ENCODE results near the gene ZNF700. TPM values are rescaled to one million over a fixed set of nuclear protein-coding genes. Genes with fewer than 3 reads are reported as not detected.

ZNF700 gene
- total and polyA plus RNA-seq, 9 of the 15 experiments (the other 6 are each of a cell fraction or from before 2014, with no cell fraction given) = 10.3 to 24.7 (median 14.1) TPM

DNA sequence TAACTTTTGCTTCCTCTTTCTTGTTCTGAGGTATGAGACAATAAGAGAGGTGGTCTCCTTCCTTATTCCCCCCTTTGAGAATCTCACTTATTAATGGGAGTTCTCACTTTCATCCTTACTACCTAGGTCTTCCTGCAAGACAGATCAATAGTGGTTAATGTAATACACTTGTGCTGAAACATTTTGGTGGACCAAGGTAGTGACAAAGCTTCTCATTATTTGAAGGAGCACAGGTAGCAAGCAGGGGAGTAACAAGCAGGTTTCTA lies 17.9 kb downstream of the ZNF700 start (continued):
- TF ChIP-seq, protein P1, sequence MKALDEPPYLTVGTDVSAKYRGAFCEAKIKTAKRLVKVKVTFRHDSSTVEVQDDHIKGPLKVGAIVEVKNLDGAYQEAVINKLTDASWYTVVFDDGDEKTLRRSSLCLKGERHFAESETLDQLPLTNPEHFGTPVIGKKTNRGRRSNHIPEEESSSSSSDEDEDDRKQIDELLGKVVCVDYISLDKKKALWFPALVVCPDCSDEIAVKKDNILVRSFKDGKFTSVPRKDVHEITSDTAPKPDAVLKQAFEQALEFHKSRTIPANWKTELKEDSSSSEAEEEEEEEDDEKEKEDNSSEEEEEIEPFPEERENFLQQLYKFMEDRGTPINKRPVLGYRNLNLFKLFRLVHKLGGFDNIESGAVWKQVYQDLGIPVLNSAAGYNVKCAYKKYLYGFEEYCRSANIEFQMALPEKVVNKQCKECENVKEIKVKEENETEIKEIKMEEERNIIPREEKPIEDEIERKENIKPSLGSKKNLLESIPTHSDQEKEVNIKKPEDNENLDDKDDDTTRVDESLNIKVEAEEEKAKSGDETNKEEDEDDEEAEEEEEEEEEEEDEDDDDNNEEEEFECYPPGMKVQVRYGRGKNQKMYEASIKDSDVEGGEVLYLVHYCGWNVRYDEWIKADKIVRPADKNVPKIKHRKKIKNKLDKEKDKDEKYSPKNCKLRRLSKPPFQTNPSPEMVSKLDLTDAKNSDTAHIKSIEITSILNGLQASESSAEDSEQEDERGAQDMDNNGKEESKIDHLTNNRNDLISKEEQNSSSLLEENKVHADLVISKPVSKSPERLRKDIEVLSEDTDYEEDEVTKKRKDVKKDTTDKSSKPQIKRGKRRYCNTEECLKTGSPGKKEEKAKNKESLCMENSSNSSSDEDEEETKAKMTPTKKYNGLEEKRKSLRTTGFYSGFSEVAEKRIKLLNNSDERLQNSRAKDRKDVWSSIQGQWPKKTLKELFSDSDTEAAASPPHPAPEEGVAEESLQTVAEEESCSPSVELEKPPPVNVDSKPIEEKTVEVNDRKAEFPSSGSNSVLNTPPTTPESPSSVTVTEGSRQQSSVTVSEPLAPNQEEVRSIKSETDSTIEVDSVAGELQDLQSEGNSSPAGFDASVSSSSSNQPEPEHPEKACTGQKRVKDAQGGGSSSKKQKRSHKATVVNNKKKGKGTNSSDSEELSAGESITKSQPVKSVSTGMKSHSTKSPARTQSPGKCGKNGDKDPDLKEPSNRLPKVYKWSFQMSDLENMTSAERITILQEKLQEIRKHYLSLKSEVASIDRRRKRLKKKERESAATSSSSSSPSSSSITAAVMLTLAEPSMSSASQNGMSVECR (CRISPR knock-in tag; IDR thresholded peaks at IDR 0.05) = no peak
- TF ChIP-seq PHB2 (IDR thresholded peaks at IDR 0.05; ENCODE audit: low read depth) = no peak
- TF ChIP-seq RBM25 (IDR thresholded peaks at IDR 0.05; ENCODE audit: low read depth, low read length, severe bottlenecking) = no peak
- no peak for TF ChIP-seq ZNF3 (CRISPR knock-in tag; IDR thresholded peaks at IDR 0.05)
- TF ChIP-seq, protein P2, sequence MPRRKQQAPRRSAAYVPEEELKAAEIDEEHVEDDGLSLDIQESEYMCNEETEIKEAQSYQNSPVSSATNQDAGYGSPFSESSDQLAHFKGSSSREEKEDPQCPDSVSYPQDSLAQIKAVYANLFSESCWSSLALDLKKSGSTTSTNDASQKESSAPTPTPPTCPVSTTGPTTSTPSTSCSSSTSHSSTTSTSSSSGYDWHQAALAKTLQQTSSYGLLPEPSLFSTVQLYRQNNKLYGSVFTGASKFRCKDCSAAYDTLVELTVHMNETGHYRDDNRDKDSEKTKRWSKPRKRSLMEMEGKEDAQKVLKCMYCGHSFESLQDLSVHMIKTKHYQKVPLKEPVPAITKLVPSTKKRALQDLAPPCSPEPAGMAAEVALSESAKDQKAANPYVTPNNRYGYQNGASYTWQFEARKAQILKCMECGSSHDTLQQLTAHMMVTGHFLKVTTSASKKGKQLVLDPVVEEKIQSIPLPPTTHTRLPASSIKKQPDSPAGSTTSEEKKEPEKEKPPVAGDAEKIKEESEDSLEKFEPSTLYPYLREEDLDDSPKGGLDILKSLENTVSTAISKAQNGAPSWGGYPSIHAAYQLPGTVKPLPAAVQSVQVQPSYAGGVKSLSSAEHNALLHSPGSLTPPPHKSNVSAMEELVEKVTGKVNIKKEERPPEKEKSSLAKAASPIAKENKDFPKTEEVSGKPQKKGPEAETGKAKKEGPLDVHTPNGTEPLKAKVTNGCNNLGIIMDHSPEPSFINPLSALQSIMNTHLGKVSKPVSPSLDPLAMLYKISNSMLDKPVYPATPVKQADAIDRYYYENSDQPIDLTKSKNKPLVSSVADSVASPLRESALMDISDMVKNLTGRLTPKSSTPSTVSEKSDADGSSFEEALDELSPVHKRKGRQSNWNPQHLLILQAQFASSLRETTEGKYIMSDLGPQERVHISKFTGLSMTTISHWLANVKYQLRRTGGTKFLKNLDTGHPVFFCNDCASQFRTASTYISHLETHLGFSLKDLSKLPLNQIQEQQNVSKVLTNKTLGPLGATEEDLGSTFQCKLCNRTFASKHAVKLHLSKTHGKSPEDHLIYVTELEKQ (CRISPR knock-in tag; IDR thresholded peaks at IDR 0.05) = no peak
- no peak for TF ChIP-seq ZNF212 (CRISPR knock-in tag; IDR thresholded peaks at IDR 0.05)
- TF ChIP-seq MTA1 (IDR thresholded peaks at IDR 0.05; ENCODE audit: borderline replicate concordance) = no peak
- no peak for TF ChIP-seq NCOA2 (IDR thresholded peaks at IDR 0.05; ENCODE audit: partially characterized antibody in 2 of 2)
- TF ChIP-seq, protein P3, sequence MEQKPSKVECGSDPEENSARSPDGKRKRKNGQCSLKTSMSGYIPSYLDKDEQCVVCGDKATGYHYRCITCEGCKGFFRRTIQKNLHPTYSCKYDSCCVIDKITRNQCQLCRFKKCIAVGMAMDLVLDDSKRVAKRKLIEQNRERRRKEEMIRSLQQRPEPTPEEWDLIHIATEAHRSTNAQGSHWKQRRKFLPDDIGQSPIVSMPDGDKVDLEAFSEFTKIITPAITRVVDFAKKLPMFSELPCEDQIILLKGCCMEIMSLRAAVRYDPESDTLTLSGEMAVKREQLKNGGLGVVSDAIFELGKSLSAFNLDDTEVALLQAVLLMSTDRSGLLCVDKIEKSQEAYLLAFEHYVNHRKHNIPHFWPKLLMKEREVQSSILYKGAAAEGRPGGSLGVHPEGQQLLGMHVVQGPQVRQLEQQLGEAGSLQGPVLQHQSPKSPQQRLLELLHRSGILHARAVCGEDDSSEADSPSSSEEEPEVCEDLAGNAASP (IDR thresholded peaks at IDR 0.05) = no peak
- TF ChIP-seq, protein P4, sequence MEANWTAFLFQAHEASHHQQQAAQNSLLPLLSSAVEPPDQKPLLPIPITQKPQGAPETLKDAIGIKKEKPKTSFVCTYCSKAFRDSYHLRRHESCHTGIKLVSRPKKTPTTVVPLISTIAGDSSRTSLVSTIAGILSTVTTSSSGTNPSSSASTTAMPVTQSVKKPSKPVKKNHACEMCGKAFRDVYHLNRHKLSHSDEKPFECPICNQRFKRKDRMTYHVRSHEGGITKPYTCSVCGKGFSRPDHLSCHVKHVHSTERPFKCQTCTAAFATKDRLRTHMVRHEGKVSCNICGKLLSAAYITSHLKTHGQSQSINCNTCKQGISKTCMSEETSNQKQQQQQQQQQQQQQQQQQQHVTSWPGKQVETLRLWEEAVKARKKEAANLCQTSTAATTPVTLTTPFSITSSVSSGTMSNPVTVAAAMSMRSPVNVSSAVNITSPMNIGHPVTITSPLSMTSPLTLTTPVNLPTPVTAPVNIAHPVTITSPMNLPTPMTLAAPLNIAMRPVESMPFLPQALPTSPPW (CRISPR knock-in tag; IDR thresholded peaks at IDR 0.05) = no peak
- TF ChIP-seq EP300 (IDR thresholded peaks at IDR 0.05; ENCODE audit: low read length) = peak; percentile 50; the same call in 1 of the 2 replicates
- TF ChIP-seq GTF2A2 (tag; IDR thresholded peaks at IDR 0.05) = no peak
- TF ChIP-seq SIX5 (IDR thresholded peaks at IDR 0.05; ENCODE audit: borderline replicate concordance in 1 of 2, insufficient read depth in 1 of 2, low read depth in 1 of 2, low read length in 2 of 2) = no peak
- TF ChIP-seq, protein P5, sequence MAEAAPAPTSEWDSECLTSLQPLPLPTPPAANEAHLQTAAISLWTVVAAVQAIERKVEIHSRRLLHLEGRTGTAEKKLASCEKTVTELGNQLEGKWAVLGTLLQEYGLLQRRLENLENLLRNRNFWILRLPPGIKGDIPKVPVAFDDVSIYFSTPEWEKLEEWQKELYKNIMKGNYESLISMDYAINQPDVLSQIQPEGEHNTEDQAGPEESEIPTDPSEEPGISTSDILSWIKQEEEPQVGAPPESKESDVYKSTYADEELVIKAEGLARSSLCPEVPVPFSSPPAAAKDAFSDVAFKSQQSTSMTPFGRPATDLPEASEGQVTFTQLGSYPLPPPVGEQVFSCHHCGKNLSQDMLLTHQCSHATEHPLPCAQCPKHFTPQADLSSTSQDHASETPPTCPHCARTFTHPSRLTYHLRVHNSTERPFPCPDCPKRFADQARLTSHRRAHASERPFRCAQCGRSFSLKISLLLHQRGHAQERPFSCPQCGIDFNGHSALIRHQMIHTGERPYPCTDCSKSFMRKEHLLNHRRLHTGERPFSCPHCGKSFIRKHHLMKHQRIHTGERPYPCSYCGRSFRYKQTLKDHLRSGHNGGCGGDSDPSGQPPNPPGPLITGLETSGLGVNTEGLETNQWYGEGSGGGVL (CRISPR knock-in tag; IDR thresholded peaks at IDR 0.05) = no peak
